Left renal pelvis (tissue), 4 donors: ENCODE data around the gene RHOH. TPM values are rescaled to one million over a fixed set of nuclear protein-coding genes. Genes with fewer than 3 reads are reported as not detected.
"Not testable (repeated sequence)": the region's sequence is repeated elsewhere in the genome, so short reads cannot be mapped to it uniquely, and the experiment has no call there.

Experiments used
- DNase-seq, 4 donors: peaks; one replicate each; pipeline ENCODE4 v3.0.0-alpha.2; 2013; ENCODE audit warnings: low read depth in 4 of 4, low spot score in 3 of 4
- polyA plus RNA-seq, 4 donors: library from polyadenylated mRNA; unstranded; fragments of 120-200 nt; gene quantifications; one replicate each; pipeline ENCODE4 v1.2.1, GENCODE V29; 2013; ENCODE audit not compliant: insufficient read length in 4 of 4

Gene RHOH
- 1 to 10 TPM in 1 of 4 donors, under 1 TPM in 3; 0.67 to 1.0 (median 0.85) TPM for polyA plus RNA-seq

GRCh38 chr4:40196724-40197281, at the start of gene RHOH:
Gene RHOH (plus strand): TSS chr4:40197031. CDS start chr4:40243387, 46,356 bp downstream.
- DNase-seq, result no peak

GRCh38 chr4:40147490-40147889, 49.3 kb upstream of the RHOH start:
- DNase-seq, result not testable (repeated sequence)

- peak; percentile 12 to 26 (median 14) for DNase-seq
Observed at GRCh38 chr4:40149960-40150385, 46.9 kb upstream of the RHOH start.

- no peak for DNase-seq
Observed at GRCh38 chr4:40150932-40151331, 45.9 kb upstream of the RHOH start.

GRCh38 chr4:40152637-40153036, 44.2 kb upstream of the RHOH start:
- DNase-seq, result no peak

GRCh38 chr4:40157436-40157835, 39.4 kb upstream of the RHOH start:
- DNase-seq, result no peak

GRCh38 chr4:40160258-40160657, 36.6 kb upstream of the RHOH start:
- DNase-seq, result no peak

- DNase-seq, result no peak
Observed at GRCh38 chr4:40164459-40164858, 32.4 kb upstream of the RHOH start.

- DNase-seq, result no peak
Observed at GRCh38 chr4:40165916-40166315, 30.9 kb upstream of the RHOH start.

GRCh38 chr4:40168070-40168469, 28.8 kb upstream of the RHOH start:
- DNase-seq, result no peak

GRCh38 chr4:40170588-40170987, 26.2 kb upstream of the RHOH start:
- no peak for DNase-seq

GRCh38 chr4:40173470-40173875, 23.4 kb upstream of the RHOH start:
- no peak for DNase-seq

GRCh38 chr4:40176602-40177001, 20.2 kb upstream of the RHOH start:
- DNase-seq, result no peak

- no peak for DNase-seq
Observed at GRCh38 chr4:40177591-40177990, 19.2 kb upstream of the RHOH start.

GRCh38 chr4:40178672-40179071, 18.2 kb upstream of the RHOH start:
- no peak for DNase-seq

GRCh38 chr4:40179360-40179759, 17.5 kb upstream of the RHOH start:
- DNase-seq, result no peak

- DNase-seq, result no peak
Observed at GRCh38 chr4:40180356-40180755, 16.5 kb upstream of the RHOH start.

GRCh38 chr4:40182001-40182400, 14.8 kb upstream of the RHOH start:
- no peak for DNase-seq

- no peak for DNase-seq
Observed at GRCh38 chr4:40182954-40183353, 13.9 kb upstream of the RHOH start.

GRCh38 chr4:40183615-40184411, 13.0 kb upstream of the RHOH start:
- no peak for DNase-seq

- DNase-seq, result no peak
Observed at GRCh38 chr4:40185830-40186664, 10.8 kb upstream of the RHOH start.
